Right cardiac atrium (tissue), 5 donors: ENCODE measurements around the gene LMTK3. TPM values are rescaled to one million over a fixed set of nuclear protein-coding genes. Genes with fewer than 3 reads are reported as not detected.

Source experiments
- ATAC-seq, 2 donors: fragments of 200-7000 bp; cut with Tn5 transposase; one replicate each; pipeline versions ENCODE4 v1.8.0 to v1.9.1; 2020; ENCODE audit warnings: moderate library complexity in 2 of 2, mild to moderate bottlenecking in 1 of 2
- DNase-seq, 3 donors: peaks; one replicate each; pipeline ENCODE4 v3.0.0-alpha.2; 2020
- H3K27ac ChIP-seq: one replicate; pipeline ENCODE4 v1.5.1; 2013; ENCODE audit warnings: mild to moderate bottlenecking, low read length, control low read depth, moderate library complexity
- H3K27me3 ChIP-seq: one replicate; pipeline ENCODE4 v1.6.1; 2013; ENCODE audit not compliant: control insufficient read depth, insufficient read depth
- H3K4me1 ChIP-seq: one replicate; pipeline ENCODE4 v1.6.1; 2013; ENCODE audit warnings: low read length; ENCODE audit not compliant: control insufficient read depth, insufficient read depth
- H3K4me3 ChIP-seq: one replicate; pipeline ENCODE4 v1.5.1; 2013; ENCODE audit warnings: low read length, control low read depth
- H3K9me3 ChIP-seq: one replicate; pipeline ENCODE4 v1.6.1; 2013; ENCODE audit warnings: low read length; ENCODE audit not compliant: control insufficient read depth
- WGBS: extraction: QIAGEN DNeasy Blood & Tissue Kit; methylation state at CpG from one replicate; pipeline ENCODE4 v1.1.7; 2013; 5-methylcytosine and 5-hydroxymethylcytosine counted together
- intact Hi-C, 4 donors: fragments of 100-400 bp; cut with DNase I; formaldehyde crosslinking; loops; one replicate each; pipeline versions ENCODE4 v1.11.0 to v1.14.0; 2022 to 2023
- polyA plus RNA-seq: library from polyadenylated mRNA; stranded (reverse); fragments of 200-250 nt; gene quantifications from one replicate; pipeline ENCODE4 v1.2.3, GENCODE V29; 2013
- total RNA-seq, 4 donors: library from RNA; stranded (reverse); fragmentation: NEBNext Ultra II Directional; extraction: Animal tissue kit (Norgen Biotek cat#: 25700); gene quantifications; one replicate each; pipeline ENCODE4 v1.2.1, GENCODE V29; 2021
- donor health status: healthy with polysubstance abuse.
- donor health status: DM: no; HTN: yes; CAD: no.
- donor health status: DM: no; HTN: no; CAD: no.
- donor health status: DM: no; HTN: yes; CAD: no; lungs with severe emphysema.
- donor health status: DM: yes; HTN: yes; CAD: no.

The LMTK3 gene
- total and polyA plus RNA-seq, 5 donors, result 2.9 to 7.2 (median 4.3) TPM

DNA sequence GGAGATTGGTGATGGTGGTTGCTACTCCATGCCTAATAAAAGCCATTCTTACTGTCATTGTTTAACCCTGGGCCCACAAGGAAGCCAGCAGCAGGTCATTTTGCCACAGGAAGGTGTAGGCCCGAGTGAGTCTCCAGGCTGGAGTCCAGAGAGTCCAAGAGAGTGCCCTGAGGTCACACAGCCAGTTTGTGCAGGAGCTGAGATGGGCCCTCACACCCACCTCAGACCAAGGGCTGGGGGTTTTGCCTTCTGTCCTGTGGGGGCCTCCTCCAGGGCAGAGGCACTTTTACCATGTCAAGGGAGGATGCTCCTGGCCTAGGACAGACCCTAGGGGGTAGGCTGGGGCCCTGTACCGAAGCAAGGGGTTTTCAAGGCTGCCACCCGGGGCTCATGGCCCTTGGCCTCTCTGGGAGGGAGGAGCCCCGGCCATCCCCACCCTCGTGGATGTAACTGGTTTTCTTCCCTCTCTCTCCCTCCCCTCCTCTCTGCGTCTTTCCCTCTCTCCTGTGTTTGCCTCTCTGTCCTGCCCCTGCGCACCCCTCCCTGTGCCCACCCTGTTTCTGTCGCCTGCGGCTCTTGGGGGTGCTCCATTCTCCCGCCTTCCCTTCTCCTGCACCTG is 34.5 kb downstream of the LMTK3 start:
- 74% methylated on average over 10 of the region's 10 CpGs for WGBS
- H3K9me3 ChIP-seq, result no peaks in the 10 kb centered on the region
- DNase-seq, result peak in 2 of 3 donors; percentile 50 to 55
- ATAC-seq, result no peak
- no peak overlapping the region for H3K27ac ChIP-seq
- no peak overlapping the region for H3K4me3 ChIP-seq
- intact Hi-C loops, result no loop called here
- H3K27me3 ChIP-seq, result no peaks in the 10 kb centered on the region
- peaks cover 3% of the 10 kb centered on the region for H3K4me1 ChIP-seq

DNA sequence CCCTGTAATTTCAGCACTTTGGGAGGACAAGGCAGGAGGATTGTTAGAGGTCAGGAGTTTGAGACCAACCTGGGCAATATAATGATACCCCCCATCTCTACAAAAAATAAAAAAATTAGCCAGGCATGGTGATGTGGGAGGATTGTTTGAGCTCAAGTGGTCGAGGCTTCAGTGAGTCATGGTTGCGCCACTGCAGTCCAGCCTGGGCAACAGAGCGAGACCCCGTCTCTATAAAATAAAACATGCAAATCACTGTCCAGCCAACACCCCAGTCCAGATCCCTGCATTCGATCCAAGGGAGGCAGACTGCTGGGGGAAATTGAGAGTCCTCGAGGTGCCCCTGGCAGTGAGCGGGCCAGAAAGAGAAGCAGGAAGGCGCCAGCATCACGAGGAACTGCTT is 35.5 kb downstream of the LMTK3 start:
- intact Hi-C loops, result no loop called here
- Histone ChIP-seq H3K27ac (no peak overlapping the region), H3K4me3 (no peak overlapping the region), H3K4me1 (peaks cover 2% of the 10 kb centered on the region), H3K27me3 (no peaks in the 10 kb centered on the region), H3K9me3 (no peaks in the 10 kb centered on the region)
- WGBS, result 89% methylated on average over 9 of the region's 9 CpGs
- peak in 2 of 3 donors; percentile 28 to 29 for DNase-seq
- no peak for ATAC-seq

DNA sequence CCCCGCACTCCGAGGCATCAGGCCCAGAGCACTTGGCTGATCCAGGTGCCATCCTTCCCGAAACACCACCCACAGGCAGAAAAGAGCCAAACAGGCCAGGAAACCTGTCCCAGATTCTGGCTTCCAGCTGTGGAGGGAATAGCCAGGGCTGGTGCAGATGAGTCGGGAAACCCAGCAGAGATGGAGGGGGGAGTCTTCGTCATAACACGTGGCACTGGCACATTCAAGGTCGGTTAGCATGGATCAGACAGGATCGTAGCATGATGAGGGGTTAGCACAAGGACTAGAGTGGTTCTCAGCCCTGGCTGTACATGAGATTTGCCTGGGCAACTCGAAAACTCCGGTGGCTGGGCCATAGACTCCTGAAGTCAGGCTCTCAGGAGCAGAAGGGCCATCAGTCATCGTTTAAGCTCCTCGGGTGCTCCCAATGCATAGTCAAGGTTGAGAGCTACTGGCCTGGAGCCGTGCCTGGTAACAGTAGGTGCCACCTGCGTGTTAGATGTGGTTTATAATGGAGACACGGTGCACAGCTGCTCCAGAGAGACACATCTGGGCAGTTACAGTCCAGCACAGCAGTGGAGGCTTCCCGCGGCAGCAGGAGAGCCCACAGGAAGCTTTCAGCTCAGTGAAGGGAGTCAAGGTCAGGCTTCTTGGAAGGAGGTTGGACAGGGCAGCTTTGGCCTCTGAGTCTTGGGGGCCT is 36.1 kb downstream of the LMTK3 start:
- 89% methylated on average over 17 of the region's 17 CpGs for WGBS
- Histone ChIP-seq H3K4me1 (peaks cover 3% of the 10 kb centered on the region), H3K9me3 (no peaks in the 10 kb centered on the region), H3K4me3 (no peak overlapping the region), H3K27ac (no peak overlapping the region), H3K27me3 (no peaks in the 10 kb centered on the region)
- intact Hi-C loops, result no loop called here
- DNase-seq, result peak in 2 of 3 donors; percentile 32 to 38
- ATAC-seq, result no peak

GRCh38 chr19:48474084-48474592 is 37.5 kb downstream of the LMTK3 start:
- no peak overlapping the region for H3K27ac ChIP-seq
- ATAC-seq, result no peak
- no peaks in the 10 kb centered on the region for H3K27me3 ChIP-seq
- 89% methylated on average over 16 of the region's 16 CpGs for WGBS
- H3K9me3 ChIP-seq, result no peaks in the 10 kb centered on the region
- H3K4me3 ChIP-seq, result no peak overlapping the region
- intact Hi-C loops, result no loop called here
- peaks cover 3% of the 10 kb centered on the region for H3K4me1 ChIP-seq
- peak in 1 of 3 donors; percentile 68 for DNase-seq

GRCh38 chr19:48473161-48473966 is 38.3 kb downstream of the LMTK3 start:
- Histone ChIP-seq H3K27ac (no peak overlapping the region), H3K9me3 (no peaks in the 10 kb centered on the region), H3K4me3 (no peak overlapping the region), H3K27me3 (no peaks in the 10 kb centered on the region), H3K4me1 (peaks cover 3% of the 10 kb centered on the region)
- ATAC-seq (no peak), DNase-seq (peak in 2 of 3 donors; percentile 38 to 40)
- WGBS, result 87% methylated on average over 14 of the region's 14 CpGs
- intact Hi-C loops, result no loop called here

DNA sequence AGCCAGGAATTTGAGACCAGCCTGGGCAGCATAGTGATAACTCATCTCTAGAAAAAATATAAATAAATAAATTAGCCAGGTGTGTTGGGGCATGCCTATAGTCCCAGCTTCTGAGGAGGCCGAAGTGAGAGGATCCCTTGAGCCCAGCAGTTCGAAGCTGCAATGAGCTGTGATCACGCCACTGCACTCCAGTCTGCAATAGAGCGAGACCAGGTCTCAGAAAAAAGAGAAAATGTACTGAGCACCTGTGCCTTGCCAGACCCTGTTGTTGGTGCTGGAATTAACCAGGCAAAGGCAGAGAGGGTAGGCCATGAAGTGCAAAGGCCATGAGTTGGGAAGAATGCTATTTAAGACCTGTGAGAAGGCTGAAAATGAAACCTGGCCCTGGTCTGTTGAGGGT is 39.8 kb downstream of the LMTK3 start:
- Histone ChIP-seq H3K27ac (no peak overlapping the region), H3K4me1 (peaks cover 3% of the 10 kb centered on the region), H3K4me3 (no peak overlapping the region), H3K27me3 (no peaks in the 10 kb centered on the region), H3K9me3 (no peaks in the 10 kb centered on the region)
- intact Hi-C loops, result no loop called here
- DNase-seq (no peak), ATAC-seq (no peak)
- WGBS, result 91% methylated on average over 4 of the region's 4 CpGs

GRCh38 chr19:48470856-48471255 is 40.8 kb downstream of the LMTK3 start:
- intact Hi-C loops, result no loop called here
- ATAC-seq (no peak), DNase-seq (peak in 2 of 3 donors; percentile 14 to 24)
- H3K27me3 ChIP-seq, result no peaks in the 10 kb centered on the region
- no peak overlapping the region for H3K4me3 ChIP-seq
- H3K9me3 ChIP-seq, result no peaks in the 10 kb centered on the region
- no peak overlapping the region for H3K27ac ChIP-seq
- 92% methylated on average over 10 of the region's 10 CpGs for WGBS
- H3K4me1 ChIP-seq, result peaks cover 3% of the 10 kb centered on the region

GRCh38 chr19:48469934-48470680 is 41.5 kb downstream of the LMTK3 start:
- ATAC-seq (no peak), DNase-seq (peak in 2 of 3 donors; percentile 61 to 62)
- Histone ChIP-seq H3K27ac (peak overlapping the region; percentile 21), H3K9me3 (no peaks in the 10 kb centered on the region), H3K27me3 (no peaks in the 10 kb centered on the region), H3K4me1 (peaks cover 3% of the 10 kb centered on the region), H3K4me3 (peak overlapping the region; percentile 92)
- WGBS, result 46% methylated on average over 20 of the region's 20 CpGs
- intact Hi-C loops, result no loop called here

- ATAC-seq (peak; percentile 83 to 88), DNase-seq (peak; percentile 92 to 96 (median 95))
- no peaks in the 10 kb centered on the region for H3K9me3 ChIP-seq
- H3K4me1 ChIP-seq, result peaks cover 3% of the 10 kb centered on the region
- peak within 1 kb of the TSS; percentile 96 for H3K27ac ChIP-seq
- no peaks in the 10 kb centered on the region for H3K27me3 ChIP-seq
- intact Hi-C loops, result no loop called here
- peak within 1 kb of the TSS; percentile 92 for H3K4me3 ChIP-seq
- WGBS, result under 1% methylated on average over 65 of the region's 66 CpGs
Observed at GRCh38 chr19:48469289-48469881, 42.2 kb downstream of the LMTK3 start, which contains the start of gene CYTH2. CYTH2 (plus strand) TSS chr19:48469369; CDS start chr19:48469508, 139 bp downstream.

DNA sequence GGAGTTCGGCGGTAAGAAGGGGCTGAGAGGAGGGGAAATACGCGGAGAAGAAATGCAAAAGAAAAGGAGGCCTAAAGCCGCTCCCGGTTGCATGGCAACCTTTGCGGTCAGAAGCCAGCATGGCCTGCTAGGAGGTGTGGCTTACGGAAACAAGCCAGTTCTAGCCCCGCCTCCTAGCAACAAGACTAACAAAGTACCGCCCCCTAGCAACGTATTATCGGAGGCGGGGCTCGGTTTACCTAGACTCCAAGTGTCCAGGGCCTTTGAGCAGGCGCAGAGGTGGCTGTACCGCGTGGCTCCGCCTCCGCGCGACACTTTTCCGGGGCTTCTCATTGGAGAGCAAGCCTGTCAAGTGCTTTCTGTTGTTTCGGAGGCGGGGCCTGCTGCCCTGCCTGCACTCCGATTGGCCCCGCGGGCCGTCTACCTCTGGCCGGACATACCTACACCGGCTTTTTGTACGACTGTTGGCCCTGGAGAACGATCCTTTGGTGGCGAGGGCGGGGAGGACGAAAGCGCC is 42.8 kb downstream of the LMTK3 start:
- peak overlapping the region; percentile 96 for H3K27ac ChIP-seq
- under 1% methylated on average over 36 of the region's 36 CpGs for WGBS
- DNase-seq (peak; percentile 100), ATAC-seq (peak; percentile 95 to 96)
- H3K4me1 ChIP-seq, result peaks cover 3% of the 10 kb centered on the region
- H3K9me3 ChIP-seq, result no peaks in the 10 kb centered on the region
- H3K27me3 ChIP-seq, result no peaks in the 10 kb centered on the region
- intact Hi-C loops, result no loop called here
- H3K4me3 ChIP-seq, result peak overlapping the region; percentile 92
